Spinal cord (tissue), 10 donors: Measurements from ENCODE around the gene TMEM176B. TPM values are rescaled to one million over a fixed set of nuclear protein-coding genes. Genes with fewer than 3 reads are reported as not detected.
A peak's percentile ranks its signal among the peaks of the same experiment; 100 is the strongest.
"Not testable (repeated sequence)": the region's sequence is repeated elsewhere in the genome, so short reads cannot be mapped to it uniquely, and the experiment has no call there.

ENCODE experiments used
- DNase-seq, 6 donors: peaks; one replicate each; pipeline versions ENCODE4 v3.0.0 to v3.0.0-alpha.2; 2013 to 2015; ENCODE audit warnings: low spot score in 6 of 6, low read depth in 4 of 6
- H3K27ac ChIP-seq: one replicate; pipeline ENCODE4 v1.5.1; 2013; ENCODE audit warnings: low read depth, low read length, control low read depth
- H3K27me3 ChIP-seq: one replicate; pipeline ENCODE4 v1.6.1; 2013; ENCODE audit warnings: low read length; ENCODE audit not compliant: control insufficient read depth, insufficient read depth
- H3K36me3 ChIP-seq: one replicate; pipeline ENCODE4 v1.6.1; 2013; ENCODE audit warnings: low read length; ENCODE audit not compliant: control insufficient read depth, insufficient read depth
- H3K4me1 ChIP-seq: one replicate; pipeline ENCODE4 v1.6.1; 2013; ENCODE audit warnings: low read length; ENCODE audit not compliant: control insufficient read depth, insufficient read depth
- H3K4me3 ChIP-seq: one replicate; pipeline ENCODE4 v1.5.1; 2013; ENCODE audit warnings: low read depth, low read length, control low read depth
- H3K9me3 ChIP-seq: one replicate; pipeline ENCODE4 v1.6.1; 2013; ENCODE audit warnings: low read length; ENCODE audit not compliant: control insufficient read depth, insufficient read depth
- WGBS: methylation state at CpG from one replicate; pipeline ENCODE4 v1.1.5; 2013; ENCODE audit warnings: missing lambda C conversion rate; ENCODE audit not compliant: insufficient coverage; 5-methylcytosine and 5-hydroxymethylcytosine counted together
- polyA plus RNA-seq, 2 donors: library from polyadenylated mRNA; unstranded; fragments of 120-200 nt; gene quantifications; one replicate each; pipeline ENCODE4 v1.2.1, GENCODE V29; 2013; ENCODE audit not compliant: insufficient read length in 2 of 2
- total RNA-seq, 2 donors: library from RNA; depleted of rRNA in 1 of 2; stranded (reverse); fragments of 120-200 nt in 1 of 2; fragments of >200 nt in 1 of 2; gene quantifications; one replicate each; pipeline versions ENCODE4 v1.2.3 to v1.2.4, GENCODE V29; 2013 to 2014
- donor health status: healthy.

TMEM176B gene
- total and polyA plus RNA-seq, 4 donors = 21.7 to 50.6 (median 26.3) TPM

- peaks cover 3% of the 10 kb centered on the region for H3K27me3 ChIP-seq
- WGBS = 86% methylated on average over 2 of the region's 2 CpGs
- no peaks in the 10 kb centered on the region for H3K9me3 ChIP-seq
- no peak overlapping the region for H3K27ac ChIP-seq
- no peaks in the 10 kb centered on the region for H3K36me3 ChIP-seq
- peaks cover 6% of the 10 kb centered on the region for H3K4me1 ChIP-seq
- no peak for DNase-seq
- H3K4me3 ChIP-seq = no peak overlapping the region
Measured at GRCh38 chr7:150781961-150782360, 18.2 kb downstream of the TMEM176B start.

DNA sequence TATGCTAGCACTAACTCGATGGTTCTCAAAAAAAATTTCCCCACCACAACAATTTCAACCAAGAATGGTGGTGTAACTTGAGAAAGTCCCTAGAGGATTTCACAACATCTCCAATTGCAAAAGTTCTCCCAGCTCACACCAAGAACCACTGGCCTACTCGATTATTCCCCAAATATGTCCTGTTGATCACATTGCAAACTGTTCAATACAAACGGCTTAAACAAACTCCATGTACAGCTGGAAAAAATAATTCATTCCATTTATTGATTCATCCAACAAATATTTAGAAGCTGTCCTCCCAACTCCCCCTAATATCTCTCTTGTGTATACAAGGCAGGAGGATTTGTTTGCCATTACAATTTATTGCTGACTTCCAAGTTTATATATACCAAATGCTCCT lies 19.1 kb downstream of the TMEM176B start:
- Histone ChIP-seq H3K27me3 (peaks cover 3% of the 10 kb centered on the region), H3K4me3 (no peak overlapping the region), H3K9me3 (no peaks in the 10 kb centered on the region), H3K27ac (no peak overlapping the region), H3K4me1 (peaks cover 3% of the 10 kb centered on the region), H3K36me3 (no peaks in the 10 kb centered on the region)
- no peak for DNase-seq
- WGBS = 50% methylated on average over 1 of the region's 3 CpGs

GRCh38 chr7:150780292-150780691 lies 19.9 kb downstream of the TMEM176B start:
- H3K27ac ChIP-seq = no peak overlapping the region
- H3K27me3 ChIP-seq = peaks cover 3% of the 10 kb centered on the region
- no peaks in the 10 kb centered on the region for H3K36me3 ChIP-seq
- WGBS = 63% methylated on average over 3 of the region's 3 CpGs
- DNase-seq = no peak
- H3K4me1 ChIP-seq = peaks cover 3% of the 10 kb centered on the region
- H3K9me3 ChIP-seq = no peaks in the 10 kb centered on the region
- H3K4me3 ChIP-seq = no peak overlapping the region

- no peak overlapping the region for H3K27ac ChIP-seq
- no peaks in the 10 kb centered on the region for H3K4me1 ChIP-seq
- peaks cover 3% of the 10 kb centered on the region for H3K27me3 ChIP-seq
- 13% methylated on average over 4 of the region's 12 CpGs for WGBS
- H3K9me3 ChIP-seq = no peaks in the 10 kb centered on the region
- H3K4me3 ChIP-seq = no peak overlapping the region
- peak in 5 of 6 donors; percentile 71 to 96 (median 79) for DNase-seq
- H3K36me3 ChIP-seq = no peaks in the 10 kb centered on the region
Measured at GRCh38 chr7:150778738-150779301, 21.3 kb downstream of the TMEM176B start.

GRCh38 chr7:150778014-150778737 lies 22.0 kb downstream of the TMEM176B start:
- 61% methylated on average over 4 of the region's 8 CpGs for WGBS
- Histone ChIP-seq H3K36me3 (no peaks in the 10 kb centered on the region), H3K27ac (no peak overlapping the region), H3K9me3 (no peaks in the 10 kb centered on the region), H3K4me1 (no peaks in the 10 kb centered on the region), H3K4me3 (no peak overlapping the region), H3K27me3 (peaks cover 3% of the 10 kb centered on the region)
- no peak for DNase-seq

DNA sequence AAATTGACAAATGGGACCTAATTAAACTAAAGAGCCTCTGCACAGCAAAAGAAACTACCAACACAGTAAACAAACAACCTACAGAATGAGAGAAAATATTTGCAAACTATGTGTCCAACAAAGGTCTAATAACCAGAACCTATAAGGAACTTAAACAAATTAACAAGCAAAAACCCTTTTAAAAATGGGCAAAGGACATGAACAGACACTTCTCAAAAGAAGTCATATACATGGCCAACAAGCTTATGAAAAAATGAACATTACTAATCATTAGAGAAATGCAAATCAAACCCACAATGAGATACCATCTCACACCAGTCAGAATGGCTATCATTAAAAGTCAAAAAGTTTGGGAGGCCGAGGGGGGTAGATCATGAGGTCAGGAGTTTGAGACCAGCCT lies 26.0 kb downstream of the TMEM176B start:
- H3K4me3 ChIP-seq, H3K27ac ChIP-seq, DNase-seq, H3K27me3 ChIP-seq, H3K36me3 ChIP-seq, H3K4me1 ChIP-seq, H3K9me3 ChIP-seq: not testable (repeated sequence)
- WGBS = no CpG with 5 or more reads among the region's 1 CpG

GRCh38 chr7:150769768-150770167 lies 30.4 kb downstream of the TMEM176B start:
- Histone ChIP-seq H3K4me1 (no peaks in the 10 kb centered on the region), H3K9me3 (no peaks in the 10 kb centered on the region), H3K27me3 (no peaks in the 10 kb centered on the region), H3K27ac (no peak overlapping the region), H3K4me3 (no peak overlapping the region), H3K36me3 (no peaks in the 10 kb centered on the region)
- no CpG with 5 or more reads among the region's 4 CpGs for WGBS
- DNase-seq = no peak

DNA sequence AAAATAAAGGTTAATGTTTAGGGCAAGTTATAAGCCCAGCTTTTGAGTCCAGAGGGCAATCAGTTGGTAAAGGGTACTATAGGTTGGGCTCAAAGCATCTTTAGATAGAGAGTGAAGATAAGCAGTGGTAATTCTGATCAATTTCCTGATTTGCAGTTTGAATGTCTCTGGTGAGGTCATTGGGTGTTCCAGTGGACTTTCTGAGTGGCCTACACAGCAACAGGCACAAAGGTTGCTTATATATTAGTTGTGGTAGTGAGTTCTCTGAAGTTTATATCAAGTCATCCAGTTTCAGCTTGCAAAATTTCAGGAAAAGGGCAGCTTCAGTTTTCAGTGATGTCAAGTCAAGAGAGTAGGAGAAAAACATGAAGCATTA lies 33.8 kb downstream of the TMEM176B start:
- no peaks in the 10 kb centered on the region for H3K36me3 ChIP-seq

DNA sequence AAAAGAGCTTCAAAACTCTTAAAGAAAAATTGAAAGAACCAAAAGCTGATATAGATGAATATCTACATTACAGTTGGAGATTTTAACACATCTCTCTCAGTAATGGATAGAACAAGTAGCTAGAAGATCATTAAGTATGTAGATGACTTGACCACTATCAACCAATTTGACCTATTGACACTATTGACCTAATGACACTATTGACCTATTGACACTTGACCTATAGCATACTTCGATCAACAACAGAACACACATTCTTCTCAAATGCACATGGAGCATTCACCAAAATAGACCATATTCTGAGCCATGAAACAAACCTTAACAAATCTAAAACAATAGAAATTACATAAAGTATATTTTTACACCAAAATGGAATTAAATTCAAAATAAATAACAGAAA lies 40.7 kb downstream of the TMEM176B start:
- Histone ChIP-seq H3K4me3 (no peak overlapping the region), H3K27ac (no peak overlapping the region), H3K9me3 (no peaks in the 10 kb centered on the region), H3K36me3 (no peaks in the 10 kb centered on the region), H3K4me1 (no peaks in the 10 kb centered on the region), H3K27me3 (no peaks in the 10 kb centered on the region)
- no CpG with 5 or more reads among the region's 1 CpG for whole genome bisulfite sequencing
- no peak for DNase-seq

More for the DNA sequence above, 33.8 kb downstream of the TMEM176B start:
- no peaks in the 10 kb centered on the region for H3K27me3 ChIP-seq
- H3K4me1 ChIP-seq = no peaks in the 10 kb centered on the region
- DNase-seq = no peak
- H3K9me3 ChIP-seq = no peaks in the 10 kb centered on the region
- H3K4me3 ChIP-seq = no peak overlapping the region
- no peak overlapping the region for H3K27ac ChIP-seq

DNA sequence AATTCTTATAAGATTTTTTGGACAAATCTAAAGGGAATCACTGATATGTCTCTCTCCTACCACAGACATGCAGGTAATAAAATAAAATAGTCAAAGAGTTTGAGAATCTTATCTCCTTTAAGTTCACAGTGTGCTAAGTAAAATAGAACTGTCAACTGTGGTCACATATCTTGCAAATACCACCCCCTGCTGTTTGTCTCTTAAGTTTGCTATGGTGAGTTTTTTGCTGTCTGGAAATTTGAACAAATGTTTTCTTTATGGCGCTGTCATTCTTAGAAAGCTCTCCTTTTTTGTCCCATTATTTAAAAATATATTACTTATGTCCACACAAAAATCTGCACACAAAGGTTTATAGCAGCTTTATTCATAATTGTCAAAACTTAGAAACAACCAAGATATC lies 43.3 kb downstream of the TMEM176B start:
- DNase-seq = peak in 3 of 6 donors; percentile 8 to 61 (median 38)
- Histone ChIP-seq H3K9me3 (no peaks in the 10 kb centered on the region), H3K27ac (no peak overlapping the region)

More for the DNA sequence above, 43.3 kb downstream of the TMEM176B start:
- H3K36me3 ChIP-seq = no peaks in the 10 kb centered on the region
- H3K4me1 ChIP-seq = no peaks in the 10 kb centered on the region
- H3K27me3 ChIP-seq = no peaks in the 10 kb centered on the region
- WGBS = no CpG with 5 or more reads among the region's 1 CpG
- no peak overlapping the region for H3K4me3 ChIP-seq
